GM19452 (cell line): ENCODE results near the gene PRCD.

Experiments used
- ATAC-seq: cut with Tn5 transposase; IDR thresholded peaks from one replicate; pipeline ENCODE4 v1.9.1; 2021; ENCODE audit not compliant: unreplicated experiment

Gene PRCD

GRCh38 chr17:76538281-76538931 lies 1.4 kb upstream of the PRCD start:
- no peak for ATAC-seq

GRCh38 chr17:76538941-76539570 lies 788 bp upstream of the PRCD start:
- ATAC-seq = no peak

GRCh38 chr17:76540381-76541300 lies 797 bp downstream of the PRCD start:
- ATAC-seq = no peak

- ATAC-seq = no peak
Measured at GRCh38 chr17:76541739-76542454, 2.1 kb downstream of the PRCD start.

GRCh38 chr17:76542566-76542971 lies 2.7 kb downstream of the PRCD start:
- ATAC-seq = no peak

- ATAC-seq = no peak
Measured at GRCh38 chr17:76542984-76543383, 3.1 kb downstream of the PRCD start.

- ATAC-seq = no peak
Measured at GRCh38 chr17:76543482-76543825, 3.6 kb downstream of the PRCD start.

GRCh38 chr17:76543826-76544545 lies 4.1 kb downstream of the PRCD start:
- no peak for ATAC-seq

GRCh38 chr17:76544546-76545365 lies 4.9 kb downstream of the PRCD start:
- no peak for ATAC-seq

GRCh38 chr17:76545918-76546555 lies 6.2 kb downstream of the PRCD start:
- no peak for ATAC-seq

- no peak for ATAC-seq
Measured at GRCh38 chr17:76546556-76547182, 6.8 kb downstream of the PRCD start.

GRCh38 chr17:76547183-76547641 lies 7.4 kb downstream of the PRCD start:
- ATAC-seq = no peak

- ATAC-seq = no peak
Measured at GRCh38 chr17:76547642-76548202, 7.9 kb downstream of the PRCD start.

GRCh38 chr17:76548378-76549214 lies 8.8 kb downstream of the PRCD start:
- ATAC-seq = no peak

- ATAC-seq = no peak
Measured at GRCh38 chr17:76549215-76549518, 9.3 kb downstream of the PRCD start.

GRCh38 chr17:76549539-76549938 lies 9.7 kb downstream of the PRCD start:
- no peak for ATAC-seq

- no peak for ATAC-seq
Measured at GRCh38 chr17:76550712-76551615, 11.1 kb downstream of the PRCD start.
